GM18858 (cell line): ENCODE results near the gene HOXA5.

Source experiments
- ATAC-seq: cut with Tn5 transposase; IDR thresholded peaks from one replicate; pipeline ENCODE4 v1.9.1; 2021; ENCODE audit not compliant: unreplicated experiment

Gene HOXA5

DNA sequence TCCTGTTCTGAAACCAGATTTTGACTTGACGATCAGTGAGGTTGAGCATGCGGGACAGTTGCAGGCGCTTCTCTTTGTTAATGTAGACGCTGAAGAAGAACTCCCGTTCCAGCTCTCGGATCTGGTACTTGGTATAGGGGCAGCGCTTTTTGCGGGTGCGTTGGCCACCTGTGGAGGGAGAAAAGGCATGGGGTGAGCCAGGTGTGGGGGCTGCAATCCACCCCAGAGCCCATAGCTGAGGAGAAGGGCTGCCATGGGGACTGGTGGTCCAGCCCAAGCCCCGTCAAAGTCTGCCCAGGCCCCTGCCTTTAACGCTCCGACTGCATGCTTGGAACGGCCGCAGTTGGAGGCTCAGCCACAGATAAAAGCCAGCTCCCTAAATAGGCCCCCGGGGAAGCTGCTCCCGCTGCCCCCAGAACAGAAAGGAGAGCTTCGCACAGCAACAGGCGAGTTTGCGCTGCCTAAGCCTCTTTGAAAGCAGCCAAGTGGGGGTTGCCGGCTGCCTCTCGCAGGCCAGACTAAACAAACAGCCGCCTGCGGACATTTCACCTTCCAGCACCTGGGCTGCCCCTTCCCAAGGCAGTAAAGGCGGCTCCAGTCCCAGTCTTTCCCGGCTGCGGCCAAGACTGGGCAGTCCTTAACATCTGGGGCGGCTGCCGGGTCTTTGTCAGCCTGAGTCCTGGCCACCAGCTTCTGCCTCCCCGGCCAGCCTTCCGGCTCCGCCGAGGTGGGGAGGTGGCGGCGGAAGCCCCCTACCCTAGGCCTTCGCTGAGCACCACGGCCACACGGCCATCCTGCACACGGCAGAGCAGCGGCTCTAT is 39.6 kb upstream of the HOXA5 start:
- ATAC-seq: no peak

DNA sequence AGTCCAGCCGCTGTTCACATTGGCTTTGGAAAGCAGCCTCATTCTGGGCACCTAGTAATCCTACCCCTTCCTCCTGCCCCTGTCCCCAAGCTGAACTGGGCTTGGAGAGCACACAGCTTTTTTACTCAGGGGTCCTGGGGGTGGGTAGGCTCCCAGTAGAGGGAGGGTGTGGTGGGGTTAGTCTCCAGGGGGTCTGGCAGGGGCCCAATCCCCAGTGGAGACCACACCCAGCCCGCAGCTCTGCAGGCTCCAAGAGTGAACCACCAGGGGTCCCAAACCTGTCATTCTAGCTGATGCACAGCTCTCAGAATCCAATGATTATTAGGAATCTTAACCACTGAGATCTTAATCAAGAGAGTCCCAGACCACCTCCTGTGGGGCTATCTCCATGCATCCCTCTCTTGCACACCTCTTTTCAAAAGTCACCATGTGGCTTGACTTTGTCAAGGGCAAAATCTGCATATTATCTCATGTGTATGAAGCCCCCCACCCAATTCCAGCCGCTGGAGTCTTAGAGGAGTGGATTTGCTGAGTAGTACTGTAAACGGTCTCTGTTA is 38.9 kb upstream of the HOXA5 start:
- no peak for ATAC-seq

DNA sequence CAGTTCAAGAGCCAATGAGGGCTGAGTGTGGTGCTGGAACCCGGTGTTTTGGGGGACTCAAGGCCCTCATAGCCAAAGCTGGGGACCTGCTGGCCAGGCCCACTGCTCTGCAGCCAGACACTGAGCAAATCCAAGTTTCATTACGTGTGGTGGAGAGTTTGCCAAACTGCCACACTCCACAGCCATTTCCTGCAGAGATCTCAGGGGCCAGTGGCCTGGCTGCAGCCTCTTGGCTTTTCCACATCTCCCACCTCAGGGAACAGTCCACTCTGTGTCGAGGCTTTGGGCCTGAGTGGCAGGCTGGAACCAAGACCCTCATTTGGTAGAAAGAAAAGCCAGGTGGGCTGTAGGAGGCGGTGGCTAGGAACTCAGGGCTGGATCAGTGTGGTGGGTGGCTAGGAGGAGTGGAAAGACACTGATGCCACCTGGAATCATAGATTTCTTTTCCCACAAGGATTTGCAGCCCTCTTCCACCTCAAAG is 38.4 kb upstream of the HOXA5 start:
- no peak for ATAC-seq

DNA sequence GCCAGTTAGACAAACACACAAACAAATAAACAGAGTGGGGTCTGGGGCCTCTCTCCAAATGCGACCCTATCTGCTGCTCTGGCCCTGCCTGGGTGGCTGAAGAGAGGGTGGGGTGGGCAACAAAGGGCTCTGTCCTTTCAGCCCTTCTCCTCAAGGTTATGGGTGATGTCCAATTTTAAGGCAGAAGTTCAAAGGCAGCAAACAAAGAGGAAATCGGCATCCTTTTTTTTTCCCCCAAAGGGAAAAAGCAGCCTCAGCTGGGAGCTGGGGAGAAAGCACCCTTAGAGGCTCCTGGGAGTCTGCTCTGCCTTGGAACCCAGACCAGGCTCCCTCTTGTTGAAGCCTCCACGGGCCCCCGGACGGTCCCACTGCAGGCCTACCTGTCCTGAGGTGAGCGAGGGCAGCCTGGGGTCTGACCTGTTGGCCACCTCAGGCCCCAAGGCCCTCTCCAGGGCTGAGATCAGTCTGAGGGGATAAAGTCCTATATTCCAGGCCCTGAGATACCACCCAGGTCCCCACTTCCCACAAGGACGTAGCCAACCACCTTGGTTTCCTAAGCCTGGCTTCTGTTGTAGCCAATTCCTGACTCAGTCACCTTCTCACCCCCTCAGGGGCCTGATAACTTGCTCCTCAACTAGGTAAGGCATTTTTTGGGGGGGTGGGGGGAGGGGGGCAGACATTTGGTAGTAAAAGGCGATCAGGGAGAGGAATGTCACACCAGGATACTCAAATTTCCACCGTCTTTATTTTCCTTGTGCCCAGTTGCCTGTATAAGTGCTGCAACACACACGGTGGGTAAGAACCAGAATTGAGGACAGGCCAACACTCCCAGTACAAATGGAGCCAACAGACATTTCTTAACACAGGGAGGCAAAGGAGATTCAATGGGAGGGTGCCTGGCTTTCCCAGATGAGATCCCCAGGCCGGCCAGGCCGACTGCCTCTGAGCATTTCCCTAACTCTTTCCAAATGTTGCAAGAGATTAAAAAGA is 37.2 kb upstream of the HOXA5 start:
- ATAC-seq: no peak

DNA sequence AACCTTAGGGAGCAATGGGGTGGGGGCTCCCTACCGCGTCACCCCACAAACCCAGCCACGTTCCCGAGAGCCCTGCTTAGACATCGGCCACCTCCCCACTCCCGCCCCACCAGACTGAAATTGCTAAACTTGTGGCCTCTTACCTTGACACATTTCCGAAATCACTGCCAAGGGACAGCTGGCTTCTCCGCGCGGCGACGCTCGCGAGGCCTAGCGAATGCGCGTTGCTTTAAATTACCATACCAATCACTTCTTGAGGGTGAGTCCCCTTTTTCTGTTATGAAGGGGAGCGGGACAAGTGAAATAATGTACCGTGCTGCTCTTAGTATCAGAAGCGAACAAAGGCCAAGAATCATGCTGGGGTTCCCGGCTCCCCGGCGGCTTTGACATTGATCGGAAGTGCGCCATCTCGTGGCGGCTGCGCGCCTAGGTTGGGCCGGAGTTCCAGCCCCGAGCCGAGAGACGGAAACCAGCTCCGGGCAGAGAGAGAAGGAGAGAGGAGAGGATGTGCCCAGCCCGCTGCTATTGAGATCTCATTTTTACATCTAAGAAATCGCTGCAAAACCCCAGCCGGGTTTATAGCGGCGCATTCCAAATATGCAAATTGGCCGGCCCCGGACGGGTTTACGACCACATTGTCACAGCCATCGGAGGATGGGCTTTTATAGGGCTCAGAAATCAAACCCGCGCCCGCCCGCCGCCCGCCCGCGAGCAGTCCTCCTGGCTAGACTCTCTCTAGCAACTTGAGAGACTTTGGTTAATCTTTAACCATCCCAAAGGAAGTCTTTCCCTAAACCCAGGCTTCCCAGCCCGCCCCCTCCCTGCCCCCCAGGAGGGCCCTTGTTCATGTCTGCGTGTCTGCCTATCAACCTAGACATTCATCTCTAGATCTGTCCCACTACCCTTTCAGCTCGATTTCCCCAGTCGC is 36.3 kb upstream of the HOXA5 start:
- ATAC-seq: no peak

DNA sequence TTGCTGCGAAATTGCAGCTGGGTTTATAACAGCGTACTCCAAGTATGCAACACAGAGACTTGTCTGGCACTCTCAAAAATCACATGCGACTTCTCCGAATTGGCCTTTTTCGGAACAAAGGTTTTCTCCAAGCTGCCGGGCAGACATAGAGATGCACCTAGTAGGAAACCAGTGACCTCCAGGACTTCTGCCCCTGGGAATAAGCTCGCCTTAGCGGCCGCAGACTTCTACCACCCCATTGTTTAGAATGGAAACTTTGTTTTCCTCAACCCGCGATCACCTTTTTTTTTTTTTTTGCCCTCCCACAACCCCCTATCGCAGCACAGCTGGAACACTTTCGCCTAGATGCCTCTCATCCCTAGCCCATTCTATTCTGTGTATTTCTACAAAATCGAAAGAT is 35.5 kb upstream of the HOXA5 start:
- no peak for ATAC-seq

DNA sequence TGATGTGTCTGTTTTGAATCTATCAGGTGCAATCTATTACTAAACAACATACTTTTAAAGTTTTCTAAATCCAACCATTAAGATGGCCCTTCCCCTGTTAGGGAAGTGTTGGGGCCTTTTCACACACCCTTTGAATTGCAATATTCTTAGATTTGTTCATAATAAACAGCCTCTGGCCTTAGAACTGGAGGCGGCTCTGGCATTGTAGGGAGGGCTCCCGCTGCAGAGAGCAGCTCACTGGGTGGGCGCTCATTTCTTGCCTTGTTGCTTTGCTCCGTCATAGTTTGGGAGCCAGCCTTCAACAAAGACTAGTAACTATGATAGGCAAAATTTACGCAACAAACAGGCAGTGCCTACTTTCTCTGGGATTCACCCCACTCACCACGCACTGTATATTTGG is 34.9 kb upstream of the HOXA5 start:
- no peak for ATAC-seq

DNA sequence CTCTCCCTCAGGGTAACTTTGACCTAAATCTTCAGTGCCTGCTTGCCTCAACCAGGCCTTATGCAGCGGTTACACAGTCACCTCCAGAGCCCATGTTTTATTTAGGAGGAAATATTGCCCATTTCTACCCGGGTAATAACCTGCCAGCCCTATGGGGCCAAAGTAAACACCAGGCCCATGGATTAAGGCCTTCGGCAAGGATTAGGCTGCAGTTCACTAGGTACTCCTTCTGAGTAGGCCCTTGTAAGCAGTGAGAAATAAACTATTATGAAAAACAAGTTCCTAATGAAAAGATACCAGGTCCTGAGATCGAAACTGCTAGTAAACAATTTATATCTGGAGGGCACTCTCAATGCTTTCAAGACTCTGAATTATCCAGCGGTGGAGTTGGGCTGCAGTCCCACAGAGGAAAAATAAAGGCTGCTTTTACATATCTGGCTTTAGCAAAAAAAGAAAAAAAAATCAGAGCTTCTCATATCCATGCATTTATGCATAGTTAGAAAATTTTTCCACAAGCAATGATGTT is 34.4 kb upstream of the HOXA5 start:
- ATAC-seq: no peak

DNA sequence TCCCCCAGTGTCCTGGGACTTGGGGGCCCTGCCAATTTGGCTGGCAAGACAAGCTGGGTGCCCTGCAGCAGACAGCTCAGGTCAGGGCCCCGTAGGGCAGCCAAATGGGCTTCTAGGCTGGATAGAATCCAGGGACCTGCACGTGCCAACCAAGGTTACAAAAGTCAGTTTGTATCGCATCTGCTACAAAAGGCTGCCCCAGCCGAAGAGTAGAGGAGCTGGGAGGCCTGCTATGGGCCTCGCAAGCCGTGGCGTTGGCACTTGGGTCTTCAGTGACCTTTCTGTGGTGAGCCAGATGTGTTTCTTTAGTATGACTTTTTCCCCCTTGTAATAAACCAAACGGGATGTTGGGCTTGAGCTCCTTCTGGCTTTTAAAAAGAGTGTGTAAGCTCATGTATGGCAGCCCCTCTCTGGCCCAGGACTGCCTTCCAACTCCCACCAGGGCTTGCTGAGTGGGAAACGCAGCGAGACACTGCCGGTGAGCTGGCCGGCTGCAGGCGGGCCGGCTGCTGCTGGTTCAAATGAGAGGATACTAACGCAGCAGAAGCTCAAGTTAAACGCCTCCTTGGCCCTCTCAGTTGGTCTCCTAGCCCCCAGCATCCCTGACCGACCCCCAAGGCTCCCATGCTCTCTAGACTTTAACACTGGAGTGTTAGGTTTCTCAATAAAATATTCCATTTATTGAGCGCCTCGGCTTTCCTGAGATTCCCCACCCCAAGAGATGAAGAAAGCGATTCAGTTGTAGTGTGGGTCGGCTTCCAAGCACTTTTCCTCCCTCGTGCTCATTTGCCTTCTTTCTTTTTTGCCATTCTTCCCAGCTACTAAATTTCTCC is 33.7 kb upstream of the HOXA5 start:
- ATAC-seq: no peak

DNA sequence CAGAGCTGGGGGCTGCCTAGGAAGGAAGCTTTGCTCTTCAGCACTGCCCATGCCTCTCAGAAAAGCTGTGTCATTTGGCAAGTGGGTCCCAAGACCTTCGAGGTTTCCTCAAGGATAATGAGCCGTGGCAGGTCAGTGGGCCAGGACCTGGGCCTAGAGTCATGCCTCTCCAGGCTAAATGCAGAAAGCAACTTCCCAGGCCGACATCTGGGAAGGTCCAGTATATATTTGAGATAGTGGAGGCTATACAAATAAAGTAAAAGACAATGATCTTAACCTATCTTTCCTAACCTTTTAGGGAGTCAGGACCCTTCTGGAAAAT is 33.0 kb upstream of the HOXA5 start:
- ATAC-seq: no peak

DNA sequence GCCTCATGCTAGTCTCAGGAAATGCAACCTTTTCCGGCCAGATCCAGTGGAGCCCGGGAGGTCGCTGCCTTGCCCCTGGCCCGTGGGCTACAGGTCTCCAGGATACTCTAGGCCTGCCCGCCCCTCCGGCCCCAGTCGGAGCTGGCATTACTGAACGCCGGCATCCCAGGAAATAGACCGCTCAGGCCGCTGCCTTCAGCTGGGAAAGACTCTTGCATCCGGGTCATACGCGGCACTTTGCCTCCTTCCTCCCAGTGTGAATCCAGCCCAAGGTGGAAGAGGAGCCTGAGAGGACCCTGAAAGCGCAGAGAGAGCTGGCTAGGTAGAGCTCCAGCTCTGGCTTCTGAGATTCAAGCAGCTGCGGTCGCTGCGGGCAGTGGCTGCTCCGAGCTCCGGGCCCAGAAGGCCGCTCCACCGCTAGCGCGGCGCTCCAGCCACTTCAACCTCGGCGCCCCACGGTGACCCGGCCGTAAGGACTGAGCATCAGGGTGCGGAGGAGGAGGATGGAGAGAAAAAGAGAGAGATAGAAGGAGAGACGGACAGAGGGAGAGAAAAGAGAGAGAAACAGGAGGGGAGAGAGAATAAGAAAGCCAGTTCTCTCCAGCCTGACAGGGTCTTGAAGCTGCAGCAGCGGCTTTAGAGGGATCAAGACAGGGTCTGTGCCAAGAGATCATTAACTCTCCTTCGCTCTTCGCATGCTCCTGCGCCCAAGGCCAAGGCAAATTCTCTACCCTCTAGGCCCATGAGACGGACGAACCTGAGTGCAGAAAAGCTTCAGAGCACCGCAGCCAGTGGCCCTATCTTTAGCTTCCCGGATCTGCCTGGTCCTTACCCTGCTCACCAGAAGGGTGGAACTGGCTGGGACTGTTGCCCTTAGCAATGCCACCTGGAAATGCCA is 32.4 kb upstream of the HOXA5 start:
- ATAC-seq: no peak

DNA sequence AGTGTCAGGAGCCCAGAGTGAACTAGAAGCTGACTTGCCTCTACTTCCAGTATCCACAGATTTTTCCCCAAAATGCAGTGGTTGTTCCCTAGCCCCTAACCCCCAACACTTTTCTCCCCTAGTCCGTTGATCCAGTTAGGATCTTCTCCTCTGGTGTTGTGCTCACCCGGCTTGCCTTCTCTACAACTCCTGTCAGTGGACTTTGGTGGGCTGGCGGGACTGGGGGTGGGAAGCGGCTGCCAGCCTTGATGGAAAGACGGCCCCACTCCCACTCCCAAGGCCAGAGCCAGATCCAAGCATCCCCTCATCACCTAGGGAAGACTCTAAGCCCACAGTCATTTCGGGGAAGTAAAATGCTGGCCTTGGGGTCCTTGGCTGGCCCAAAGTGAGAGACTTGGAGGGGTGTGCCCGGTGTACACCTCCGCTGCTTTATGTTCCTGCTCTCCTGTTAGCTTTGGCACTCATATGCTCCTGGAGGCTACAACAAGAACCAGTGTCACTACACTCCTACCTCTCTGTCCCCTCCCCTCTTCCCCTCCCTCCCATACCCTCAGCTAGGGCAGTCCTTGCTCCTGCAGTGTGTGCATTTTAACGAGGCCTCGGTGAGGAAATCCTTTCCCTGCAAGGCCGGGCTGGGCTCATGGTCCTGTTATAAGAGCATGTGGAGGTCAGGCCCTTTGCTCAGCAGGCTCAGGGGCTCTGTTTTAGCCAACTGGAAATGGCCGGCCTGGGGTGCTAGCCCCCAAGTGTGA is 31.6 kb upstream of the HOXA5 start:
- ATAC-seq: no peak

DNA sequence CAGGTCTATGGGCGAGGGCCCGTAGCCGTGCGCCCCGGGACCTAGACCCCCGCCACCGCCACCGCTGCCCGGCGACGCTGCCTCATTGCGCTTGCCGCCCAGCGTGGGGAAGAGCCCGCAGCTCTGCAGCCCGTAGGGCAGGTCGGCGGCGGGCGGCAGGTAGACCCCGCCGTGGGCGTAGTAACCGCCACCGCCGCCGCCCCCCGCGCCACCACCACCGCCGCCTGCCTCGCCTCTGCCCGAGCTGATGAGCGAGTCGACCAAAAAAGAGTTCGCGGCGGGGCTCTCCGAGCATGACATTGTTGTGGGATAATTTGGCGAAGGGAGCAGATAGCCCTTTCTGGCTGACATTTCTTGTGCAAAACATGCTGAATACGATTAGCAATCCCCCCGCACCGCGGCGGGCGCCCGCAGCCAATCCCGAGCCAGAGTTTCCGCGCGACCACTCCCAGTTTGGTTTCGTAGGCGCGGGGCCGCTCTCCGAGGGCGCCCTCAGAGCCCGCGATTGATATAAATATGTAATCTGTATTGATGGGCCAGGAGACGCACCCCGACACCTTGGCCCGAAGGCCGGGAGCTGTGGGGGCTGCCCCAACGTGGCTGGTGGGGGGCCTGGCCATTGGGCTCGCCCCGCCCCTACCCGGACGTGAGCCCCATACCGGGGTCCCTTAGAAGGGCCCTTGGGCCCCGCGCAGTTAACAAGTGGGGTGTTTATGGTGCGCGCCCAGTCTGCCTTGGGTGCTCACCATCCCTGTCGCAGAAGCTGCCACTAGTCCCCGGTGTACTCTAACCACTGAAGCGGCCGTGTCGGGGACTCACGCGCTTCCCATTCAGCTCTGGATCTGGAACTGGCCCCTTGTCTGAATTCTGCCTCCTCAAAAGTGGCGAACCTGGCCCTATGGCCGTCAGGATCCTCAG is 30.7 kb upstream of the HOXA5 start, which contains the start of gene HOXA10:
HOXA10 (minus strand) TSS at position 365 of the 918 bp plus-strand sequence; CDS start at position 351, 14 bp downstream.
- no peak for ATAC-seq

DNA sequence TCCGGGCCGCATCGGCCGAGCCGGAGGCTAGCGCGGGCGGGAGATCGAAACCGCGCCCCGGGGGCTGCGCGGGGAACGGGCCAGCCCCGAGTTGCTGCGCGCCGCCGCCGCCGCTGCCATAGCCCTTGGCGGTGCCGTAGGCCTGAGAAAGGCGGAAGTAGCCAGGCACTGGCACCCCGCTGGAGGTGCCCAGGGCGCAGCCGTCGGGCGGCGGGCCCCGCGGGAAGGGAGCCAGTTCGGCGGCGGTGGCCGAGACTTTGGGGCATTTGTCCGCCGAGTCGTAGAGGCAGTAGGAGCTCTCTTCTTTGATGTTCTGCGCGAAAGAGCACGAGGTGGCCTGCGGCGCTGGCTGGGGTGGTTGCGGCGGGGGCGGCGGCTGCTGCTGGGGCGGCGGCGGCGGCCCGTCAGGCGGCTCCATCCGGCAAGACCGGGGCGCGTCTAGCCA is 30.1 kb upstream of the HOXA5 start:
- ATAC-seq: no peak

DNA sequence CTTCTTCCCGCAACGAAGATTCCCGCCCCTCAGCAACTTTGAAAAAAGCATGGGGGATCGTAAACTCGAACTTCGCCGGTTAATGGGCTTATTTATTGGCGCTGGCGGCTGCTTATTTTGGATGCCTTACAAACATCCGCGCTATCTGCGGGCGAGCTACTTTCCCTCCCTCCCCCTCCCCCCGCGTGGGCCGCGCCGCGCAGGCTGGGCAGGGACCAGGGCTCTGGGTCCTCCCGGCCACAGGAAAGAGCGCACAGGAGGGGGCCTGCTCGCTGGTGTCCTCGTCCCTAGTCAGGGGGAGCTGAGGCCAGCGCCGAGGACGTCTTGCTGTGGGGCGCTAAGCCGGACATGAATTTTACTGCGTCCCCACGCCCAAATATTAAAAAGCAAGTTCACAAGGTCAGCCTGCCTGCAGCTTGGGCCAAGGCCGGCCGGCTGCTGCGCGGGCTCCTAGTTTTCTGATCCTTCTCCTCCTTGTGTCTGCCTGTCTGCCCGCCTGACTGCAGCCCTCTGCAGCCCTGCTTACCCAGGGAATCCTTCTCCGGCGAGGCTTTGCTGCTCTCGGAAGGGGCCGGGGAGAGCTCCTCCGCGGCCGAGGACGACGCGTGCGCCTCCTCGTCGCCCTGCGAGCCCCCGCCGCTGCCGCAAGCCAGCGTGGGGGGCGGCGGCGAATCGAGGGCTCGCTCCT is 29.5 kb upstream of the HOXA5 start:
- no peak for ATAC-seq

DNA sequence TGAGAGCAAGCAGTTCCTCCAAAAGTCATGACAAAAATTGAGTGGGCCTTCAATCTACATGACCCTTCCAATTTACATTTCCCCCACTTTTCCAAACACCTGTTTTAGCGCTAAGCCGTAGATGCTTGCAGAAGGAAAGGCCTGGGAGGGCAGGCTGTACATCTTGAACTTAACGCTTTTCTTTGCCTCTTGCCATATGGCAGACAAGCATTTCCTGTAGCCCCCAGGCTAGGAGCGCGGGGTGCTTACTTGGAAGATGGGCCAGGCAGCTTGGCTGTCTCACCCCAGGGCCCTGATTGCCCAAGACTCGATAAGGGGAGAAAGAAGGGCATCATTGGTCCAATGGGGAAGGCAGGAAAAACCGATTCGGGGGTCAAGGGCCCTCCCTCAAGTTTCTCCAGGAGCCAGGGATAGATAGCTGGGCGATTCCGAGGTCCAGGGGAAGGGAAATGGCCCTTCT is 28.9 kb upstream of the HOXA5 start:
- ATAC-seq: no peak
